ENCODE measurements around the gene ELOB. TPM values are rescaled to one million over a fixed set of nuclear protein-coding genes. Genes with fewer than 3 reads are reported as not detected.

Gene ELOB
- total and polyA plus RNA-seq, 8 donors = 133 to 224 (median 197) TPM

DNA sequence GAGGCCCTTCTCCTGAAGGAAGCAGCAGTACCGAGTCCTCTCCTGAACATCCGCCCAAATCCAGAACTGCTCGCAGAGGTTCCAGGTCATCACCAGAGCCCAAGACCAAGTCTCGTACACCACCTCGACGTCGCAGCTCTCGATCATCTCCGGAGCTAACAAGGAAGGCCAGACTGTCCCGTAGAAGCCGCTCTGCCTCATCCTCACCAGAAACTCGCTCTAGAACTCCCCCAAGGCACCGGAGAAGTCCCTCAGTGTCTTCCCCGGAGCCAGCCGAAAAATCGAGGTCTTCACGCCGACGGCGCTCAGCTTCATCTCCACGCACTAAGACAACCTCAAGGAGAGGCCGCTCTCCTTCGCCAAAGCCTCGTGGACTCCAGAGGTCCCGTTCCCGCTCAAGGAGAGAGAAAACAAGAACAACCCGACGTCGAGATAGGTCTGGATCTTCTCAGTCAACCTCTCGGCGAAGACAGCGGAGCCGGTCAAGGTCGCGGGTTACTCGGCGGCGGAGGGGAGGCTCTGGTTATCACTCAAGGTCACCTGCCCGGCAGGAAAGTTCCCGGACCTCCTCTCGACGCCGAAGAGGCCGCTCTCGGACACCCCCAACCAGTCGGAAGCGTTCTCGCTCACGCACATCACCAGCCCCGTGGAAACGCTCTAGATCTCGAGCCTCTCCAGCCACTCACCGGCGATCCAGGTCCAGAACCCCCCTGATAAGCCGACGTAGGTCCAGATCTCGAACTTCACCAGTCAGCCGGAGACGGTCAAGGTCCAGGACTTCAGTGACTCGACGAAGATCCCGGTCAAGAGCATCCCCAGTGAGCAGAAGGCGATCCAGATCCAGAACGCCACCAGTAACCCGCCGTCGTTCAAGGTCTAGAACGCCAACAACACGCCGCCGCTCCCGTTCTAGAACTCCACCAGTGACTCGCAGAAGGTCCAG lies 11.3 kb downstream of the ELOB start:
- intact Hi-C loops (cut with DNase I) = no loop called here
- ATAC-seq (no peak), DNase-seq (peak in 1 of 4 donors; percentile 71)
- H3K4me3 ChIP-seq = no peak overlapping the region
- TF ChIP-seq, protein P1, sequence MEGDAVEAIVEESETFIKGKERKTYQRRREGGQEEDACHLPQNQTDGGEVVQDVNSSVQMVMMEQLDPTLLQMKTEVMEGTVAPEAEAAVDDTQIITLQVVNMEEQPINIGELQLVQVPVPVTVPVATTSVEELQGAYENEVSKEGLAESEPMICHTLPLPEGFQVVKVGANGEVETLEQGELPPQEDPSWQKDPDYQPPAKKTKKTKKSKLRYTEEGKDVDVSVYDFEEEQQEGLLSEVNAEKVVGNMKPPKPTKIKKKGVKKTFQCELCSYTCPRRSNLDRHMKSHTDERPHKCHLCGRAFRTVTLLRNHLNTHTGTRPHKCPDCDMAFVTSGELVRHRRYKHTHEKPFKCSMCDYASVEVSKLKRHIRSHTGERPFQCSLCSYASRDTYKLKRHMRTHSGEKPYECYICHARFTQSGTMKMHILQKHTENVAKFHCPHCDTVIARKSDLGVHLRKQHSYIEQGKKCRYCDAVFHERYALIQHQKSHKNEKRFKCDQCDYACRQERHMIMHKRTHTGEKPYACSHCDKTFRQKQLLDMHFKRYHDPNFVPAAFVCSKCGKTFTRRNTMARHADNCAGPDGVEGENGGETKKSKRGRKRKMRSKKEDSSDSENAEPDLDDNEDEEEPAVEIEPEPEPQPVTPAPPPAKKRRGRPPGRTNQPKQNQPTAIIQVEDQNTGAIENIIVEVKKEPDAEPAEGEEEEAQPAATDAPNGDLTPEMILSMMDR (IDR thresholded peaks at IDR 0.05) = no peak
- H3K27ac ChIP-seq = no peak overlapping the region
- H3K27me3 ChIP-seq = no peaks in the 10 kb centered on the region
- peaks cover 12 to 100% of the 10 kb centered on the region in 2 donors for H3K36me3 ChIP-seq
- peaks cover 0 to 6% of the 10 kb centered on the region in 2 donors for H3K4me1 ChIP-seq
- no peaks in the 10 kb centered on the region for H3K9me3 ChIP-seq

DNA sequence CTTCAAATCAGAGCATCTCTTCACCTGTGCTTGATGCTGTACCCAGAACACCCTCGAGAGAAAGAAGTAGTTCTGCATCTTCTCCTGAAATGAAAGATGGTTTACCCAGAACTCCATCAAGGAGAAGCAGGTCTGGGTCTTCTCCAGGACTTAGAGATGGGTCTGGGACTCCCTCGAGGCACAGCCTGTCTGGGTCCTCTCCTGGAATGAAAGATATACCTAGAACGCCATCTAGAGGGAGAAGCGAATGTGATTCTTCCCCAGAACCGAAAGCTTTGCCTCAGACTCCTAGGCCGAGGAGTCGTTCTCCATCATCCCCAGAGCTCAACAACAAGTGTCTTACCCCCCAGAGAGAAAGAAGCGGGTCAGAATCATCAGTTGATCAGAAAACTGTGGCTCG lies 12.4 kb downstream of the ELOB start:
- intact Hi-C loops (cut with DNase I) = no loop called here
- peaks cover 9 to 100% of the 10 kb centered on the region in 2 donors for H3K36me3 ChIP-seq

DNA sequence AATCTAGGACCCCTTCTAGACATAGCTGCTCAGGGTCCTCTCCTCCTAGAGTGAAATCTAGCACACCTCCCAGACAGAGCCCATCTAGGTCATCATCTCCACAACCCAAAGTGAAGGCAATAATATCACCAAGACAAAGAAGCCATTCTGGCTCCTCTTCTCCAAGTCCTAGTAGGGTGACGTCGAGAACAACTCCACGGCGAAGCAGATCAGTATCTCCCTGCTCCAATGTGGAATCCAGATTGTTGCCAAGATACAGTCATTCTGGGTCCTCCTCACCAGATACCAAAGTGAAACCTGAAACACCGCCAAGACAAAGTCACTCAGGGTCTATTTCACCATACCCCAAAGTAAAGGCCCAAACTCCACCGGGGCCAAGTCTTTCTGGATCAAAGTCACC lies 13.9 kb downstream of the ELOB start:
- Histone ChIP-seq H3K4me1 (no peaks in the 10 kb centered on the region), H3K9me3 (no peaks in the 10 kb centered on the region), H3K27ac (no peak overlapping the region), H3K27me3 (no peaks in the 10 kb centered on the region), H3K36me3 (peaks cover 7 to 100% of the 10 kb centered on the region in 2 donors), H3K4me3 (no peak overlapping the region)
- intact Hi-C loops (cut with DNase I) = no loop called here
- TF ChIP-seq, protein P1 (IDR thresholded peaks at IDR 0.05) = no peak
- ATAC-seq = no peak
- no peak for DNase-seq

More for the DNA sequence above, 12.4 kb downstream of the ELOB start:
- H3K4me1 ChIP-seq = peaks cover 0 to 4% of the 10 kb centered on the region in 2 donors
- no peak overlapping the region for H3K27ac ChIP-seq
- ATAC-seq (no peak), DNase-seq (no peak)
- TF ChIP-seq, protein P1 (IDR thresholded peaks at IDR 0.05) = no peak
- H3K4me3 ChIP-seq = no peak overlapping the region
- no peaks in the 10 kb centered on the region for H3K27me3 ChIP-seq
- H3K9me3 ChIP-seq = no peaks in the 10 kb centered on the region

DNA sequence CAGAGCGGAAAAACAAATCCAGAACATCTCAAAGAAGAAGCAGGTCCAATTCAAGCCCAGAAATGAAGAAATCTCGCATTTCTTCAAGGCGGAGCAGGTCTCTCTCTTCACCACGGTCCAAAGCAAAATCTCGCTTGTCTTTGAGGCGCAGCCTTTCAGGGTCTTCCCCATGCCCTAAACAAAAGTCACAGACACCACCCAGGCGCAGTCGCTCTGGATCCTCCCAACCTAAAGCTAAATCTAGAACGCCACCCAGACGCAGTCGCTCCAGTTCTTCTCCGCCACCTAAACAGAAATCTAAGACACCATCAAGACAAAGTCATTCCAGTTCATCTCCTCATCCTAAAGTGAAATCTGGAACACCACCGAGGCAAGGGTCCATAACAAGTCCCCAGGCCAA lies 14.4 kb downstream of the ELOB start:
- H3K4me3 ChIP-seq = no peak overlapping the region
- no peaks in the 10 kb centered on the region for H3K4me1 ChIP-seq
- ATAC-seq = no peak
- no peaks in the 10 kb centered on the region for H3K27me3 ChIP-seq
- DNase-seq = no peak
- H3K27ac ChIP-seq = no peak overlapping the region
- H3K9me3 ChIP-seq = no peaks in the 10 kb centered on the region
- H3K36me3 ChIP-seq = peaks cover 7 to 100% of the 10 kb centered on the region in 2 donors
- intact Hi-C loops (cut with DNase I) = no loop called here
- TF ChIP-seq, protein P1 (IDR thresholded peaks at IDR 0.05) = no peak

DNA sequence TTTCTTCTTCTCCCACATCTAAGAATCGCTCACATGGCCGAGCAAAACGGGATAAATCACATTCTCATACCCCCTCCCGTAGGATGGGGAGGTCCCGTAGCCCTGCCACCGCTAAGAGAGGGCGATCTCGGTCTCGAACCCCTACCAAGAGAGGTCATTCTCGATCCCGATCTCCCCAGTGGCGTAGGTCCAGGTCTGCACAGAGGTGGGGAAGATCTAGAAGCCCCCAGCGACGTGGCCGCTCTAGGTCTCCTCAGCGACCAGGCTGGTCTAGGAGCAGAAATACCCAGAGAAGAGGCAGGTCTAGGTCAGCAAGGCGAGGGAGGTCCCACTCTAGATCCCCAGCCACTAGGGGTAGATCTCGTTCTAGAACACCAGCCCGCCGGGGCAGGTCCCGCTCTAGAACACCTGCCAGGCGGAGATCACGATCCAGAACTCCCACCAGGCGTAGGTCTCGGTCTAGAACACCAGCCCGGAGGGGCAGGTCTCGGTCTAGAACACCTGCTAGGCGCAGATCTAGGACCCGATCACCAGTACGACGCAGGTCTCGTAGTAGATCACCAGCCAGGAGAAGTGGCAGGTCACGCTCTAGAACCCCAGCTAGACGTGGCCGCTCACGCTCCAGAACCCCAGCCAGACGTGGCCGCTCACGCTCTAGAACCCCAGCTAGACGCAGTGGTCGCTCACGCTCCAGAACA lies 15.0 kb downstream of the ELOB start:
- TF ChIP-seq, protein P1 (IDR thresholded peaks at IDR 0.05) = no peak
- DNase-seq (peak in 1 of 4 donors; percentile 51), ATAC-seq (no peak)
- intact Hi-C loops (cut with DNase I) = no loop called here
- Histone ChIP-seq H3K27me3 (no peaks in the 10 kb centered on the region), H3K4me3 (no peak overlapping the region), H3K27ac (no peak overlapping the region), H3K36me3 (peaks cover 7 to 100% of the 10 kb centered on the region in 2 donors), H3K9me3 (no peaks in the 10 kb centered on the region), H3K4me1 (peaks cover 0 to 2% of the 10 kb centered on the region in 2 donors)
